LNCAP (cell line): Measurements from ENCODE around the gene NT5C3B.

Experiments
- TF ChIP-seq, protein P1 (sequence below): fragments of 450-650 bp; IDR thresholded peaks from 2 replicates; pipeline ENCODE4 v1.5.1; 2017; ENCODE audit warnings: mild to moderate bottlenecking

Gene NT5C3B

DNA sequence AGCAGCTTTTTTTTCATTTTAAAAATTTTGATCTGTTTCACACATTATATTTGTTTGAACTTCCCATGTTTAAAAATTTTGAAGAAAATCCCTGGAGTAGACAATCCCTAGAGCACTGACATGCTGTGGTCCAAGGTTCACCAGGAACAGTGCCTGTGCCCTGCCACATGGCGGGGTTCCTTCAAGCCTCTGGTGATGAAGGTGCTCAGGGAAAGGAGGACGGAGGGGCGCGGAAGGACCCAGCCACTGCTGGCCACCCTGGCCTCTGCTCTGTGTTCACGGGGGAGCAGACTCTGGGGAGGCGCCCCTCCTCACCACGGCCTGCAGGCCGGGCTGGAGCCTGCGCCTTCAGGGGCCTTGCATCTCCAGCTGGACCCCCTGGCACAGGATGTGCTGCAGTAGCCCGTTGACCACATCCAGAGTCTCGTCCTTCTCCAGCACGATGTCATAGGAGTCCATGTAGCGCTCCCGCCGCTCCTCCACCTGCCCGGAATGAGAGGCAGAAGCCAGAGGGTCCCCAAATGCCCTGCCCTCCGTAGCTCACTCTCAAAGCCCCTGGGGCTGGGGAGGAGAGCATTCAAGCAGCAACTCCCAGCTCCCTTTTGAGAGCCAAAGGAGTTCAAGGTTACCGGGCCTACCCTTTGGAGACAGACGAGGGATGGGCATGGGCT is 10.7 kb downstream of the NT5C3B start:
- TF ChIP-seq, protein P1, sequence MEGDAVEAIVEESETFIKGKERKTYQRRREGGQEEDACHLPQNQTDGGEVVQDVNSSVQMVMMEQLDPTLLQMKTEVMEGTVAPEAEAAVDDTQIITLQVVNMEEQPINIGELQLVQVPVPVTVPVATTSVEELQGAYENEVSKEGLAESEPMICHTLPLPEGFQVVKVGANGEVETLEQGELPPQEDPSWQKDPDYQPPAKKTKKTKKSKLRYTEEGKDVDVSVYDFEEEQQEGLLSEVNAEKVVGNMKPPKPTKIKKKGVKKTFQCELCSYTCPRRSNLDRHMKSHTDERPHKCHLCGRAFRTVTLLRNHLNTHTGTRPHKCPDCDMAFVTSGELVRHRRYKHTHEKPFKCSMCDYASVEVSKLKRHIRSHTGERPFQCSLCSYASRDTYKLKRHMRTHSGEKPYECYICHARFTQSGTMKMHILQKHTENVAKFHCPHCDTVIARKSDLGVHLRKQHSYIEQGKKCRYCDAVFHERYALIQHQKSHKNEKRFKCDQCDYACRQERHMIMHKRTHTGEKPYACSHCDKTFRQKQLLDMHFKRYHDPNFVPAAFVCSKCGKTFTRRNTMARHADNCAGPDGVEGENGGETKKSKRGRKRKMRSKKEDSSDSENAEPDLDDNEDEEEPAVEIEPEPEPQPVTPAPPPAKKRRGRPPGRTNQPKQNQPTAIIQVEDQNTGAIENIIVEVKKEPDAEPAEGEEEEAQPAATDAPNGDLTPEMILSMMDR: no peak

DNA sequence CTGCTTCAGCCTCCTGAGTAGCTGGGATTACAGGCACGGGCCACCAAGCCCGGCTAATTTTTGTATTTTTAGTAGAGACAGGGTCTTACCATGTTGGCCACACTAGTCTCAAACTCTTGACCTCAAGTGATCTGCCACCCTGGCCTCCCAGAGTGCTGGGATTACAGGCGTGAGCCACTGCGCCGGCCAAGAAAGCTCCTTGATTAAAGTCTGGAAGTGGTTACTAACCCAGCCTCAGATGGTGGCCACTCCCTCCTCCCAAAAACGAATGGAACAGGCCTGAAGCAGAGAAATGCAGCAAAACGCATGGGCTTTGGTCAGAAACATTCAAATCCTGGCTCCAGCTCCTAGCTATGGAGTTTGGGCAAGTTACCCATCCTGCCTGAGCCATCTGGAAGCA is 11.9 kb downstream of the NT5C3B start:
- TF ChIP-seq, protein P1: no peak

DNA sequence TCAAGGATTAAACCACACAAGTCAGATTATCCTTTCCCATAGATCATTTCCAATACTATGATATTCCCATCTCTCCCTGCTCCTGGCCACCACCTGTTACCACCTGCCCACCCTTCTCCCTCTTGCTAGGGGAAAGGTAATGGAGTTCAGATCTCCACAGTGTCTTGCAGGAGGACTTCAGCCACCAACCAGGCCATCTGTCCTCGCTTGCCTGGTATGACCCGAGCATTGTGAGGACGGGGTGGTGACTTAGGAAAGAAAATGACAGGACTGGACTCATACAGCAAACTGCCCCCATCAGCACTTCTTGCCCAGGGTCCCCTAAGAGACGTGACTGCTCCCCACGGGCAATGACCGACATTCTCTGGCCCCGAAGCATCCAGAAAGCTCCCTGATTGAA is 12.5 kb downstream of the NT5C3B start:
- TF ChIP-seq, protein P1: no peak

DNA sequence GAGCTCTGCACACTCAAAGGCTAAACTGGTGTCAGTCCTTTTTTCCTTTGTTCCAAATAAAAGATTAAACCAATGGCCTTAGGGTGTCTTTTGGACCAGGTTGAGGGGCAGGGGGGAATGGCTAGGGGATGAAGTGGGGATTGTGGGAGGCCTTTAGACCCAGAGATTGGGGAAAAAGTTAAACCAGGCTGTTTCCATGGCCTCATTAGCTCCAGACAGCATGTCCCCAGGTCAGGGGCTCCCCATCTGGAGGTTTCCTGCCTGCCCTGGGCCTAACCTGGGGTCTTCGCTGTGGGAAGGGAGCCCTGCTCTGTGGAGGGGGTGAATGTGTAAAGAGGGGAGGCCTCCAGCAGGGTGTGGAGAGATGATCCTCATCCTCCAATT is 12.9 kb downstream of the NT5C3B start:
- TF ChIP-seq, protein P1: no peak

DNA sequence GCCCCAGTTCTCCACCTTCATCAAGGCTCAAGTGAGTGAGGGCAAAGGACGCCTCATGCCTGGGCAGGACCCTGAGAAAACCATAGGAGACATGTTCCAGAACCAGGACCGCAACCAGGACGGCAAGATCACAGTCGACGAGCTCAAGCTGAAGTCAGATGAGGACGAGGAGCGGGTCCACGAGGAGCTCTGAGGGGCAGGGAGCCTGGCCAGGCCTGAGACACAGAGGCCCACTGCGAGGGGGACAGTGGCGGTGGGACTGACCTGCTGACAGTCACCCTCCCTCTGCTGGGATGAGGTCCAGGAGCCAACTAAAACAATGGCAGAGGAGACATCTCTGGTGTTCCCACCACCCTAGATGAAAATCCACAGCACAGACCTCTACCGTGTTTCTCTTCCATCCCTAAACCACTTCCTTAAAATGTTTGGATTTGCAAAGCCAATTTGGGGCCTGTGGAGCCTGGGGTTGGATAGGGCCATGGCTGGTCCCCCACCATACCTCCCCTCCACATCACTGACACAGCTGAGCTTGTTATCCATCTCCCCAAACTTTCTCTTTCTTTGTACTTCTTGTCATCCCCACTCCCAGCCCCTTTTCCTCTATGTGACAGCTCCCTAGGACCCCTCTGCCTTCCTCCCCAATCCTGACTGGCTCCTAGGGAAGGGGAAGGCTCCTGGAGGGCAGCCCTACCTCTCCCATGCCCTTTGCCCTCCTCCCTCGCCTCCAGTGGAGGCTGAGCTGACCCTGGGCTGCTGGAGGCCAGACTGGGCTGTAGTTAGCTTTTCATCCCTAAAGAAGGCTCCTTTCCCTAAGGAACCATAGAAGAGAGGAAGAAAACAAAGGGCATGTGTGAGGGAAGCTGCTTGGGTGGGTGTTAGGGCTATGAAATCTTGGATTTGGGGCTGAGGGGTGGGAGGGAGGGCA is 13.6 kb downstream of the NT5C3B start:
- TF ChIP-seq, protein P1: no peak

DNA sequence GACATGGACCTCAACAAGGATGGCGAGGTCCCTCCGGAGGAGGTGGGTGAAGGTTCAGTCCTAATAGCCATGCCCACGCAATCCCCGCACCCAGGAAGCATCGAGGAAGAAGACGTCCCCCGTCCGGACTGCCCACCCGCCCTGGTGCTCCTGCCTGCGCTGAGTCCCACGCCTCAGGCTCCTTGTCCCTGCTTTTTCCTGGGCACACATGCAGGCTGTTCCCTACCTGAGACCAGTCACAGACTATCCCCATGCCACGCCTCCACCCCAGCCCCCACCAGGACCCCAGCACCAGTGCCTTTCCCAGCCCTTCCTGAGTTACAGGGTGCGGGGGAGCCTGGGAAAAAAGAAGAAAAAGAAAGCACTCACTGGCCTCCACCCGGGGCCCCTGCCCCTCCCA is 14.3 kb downstream of the NT5C3B start:
- TF ChIP-seq, protein P1: no peak

DNA sequence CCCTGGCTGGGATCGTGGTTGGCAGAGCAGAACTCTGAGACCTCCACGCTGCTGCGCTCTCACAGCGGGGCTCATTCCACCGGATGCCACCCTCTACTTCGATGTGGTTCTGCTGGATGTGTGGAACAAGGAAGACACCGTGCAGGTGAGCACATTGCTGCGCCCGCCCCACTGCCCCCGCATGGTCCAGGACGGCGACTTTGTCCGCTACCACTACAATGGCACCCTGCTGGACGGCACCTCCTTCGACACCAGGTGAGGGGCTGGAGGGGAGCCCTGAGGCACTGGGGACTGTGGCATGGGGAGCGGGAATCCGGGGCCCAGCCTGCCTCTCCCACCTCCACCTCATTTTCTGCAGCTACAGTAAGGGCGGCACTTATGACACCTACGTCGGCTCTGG is 18.0 kb downstream of the NT5C3B start:
- TF ChIP-seq, protein P1: no peak
